ENCODE data around the gene TAB3. TPM values are rescaled to one million over a fixed set of nuclear protein-coding genes. Genes with fewer than 3 reads are reported as not detected.

The TAB3 gene
- total and polyA plus RNA-seq, 9 of the 15 experiments (the other 6 are each of a cell fraction or from before 2014, with no cell fraction given), result 2.4 to 31.1 (median 15.5) TPM

- TF ChIP-seq ZNF282 (CRISPR knock-in tag; IDR thresholded peaks at IDR 0.05) (no peak), MEF2A (IDR thresholded peaks at IDR 0.05; ENCODE audit: control insufficient read depth, low read depth, low read length) (no peak), HMG20A (CRISPR knock-in tag; conservative IDR thresholded peaks at IDR 0.05) (no peak), TCF7L2 (IDR thresholded peaks at IDR 0.05; ENCODE audit: low read depth, low read length) (no peak), STAT5A (IDR thresholded peaks at IDR 0.05; ENCODE audit: borderline replicate concordance, low read length) (no peak), TOE1 (IDR thresholded peaks at IDR 0.05; ENCODE audit: borderline replicate concordance) (peak; percentile 64; the same call in 1 of the 2 replicates), TOE1 (CRISPR knock-in tag; IDR thresholded peaks at IDR 0.05; ENCODE audit: borderline replicate concordance, low read depth) (no peak), PATZ1 (CRISPR knock-in tag; IDR thresholded peaks at IDR 0.05; ENCODE audit: borderline replicate concordance) (no peak), HNRNPK (IDR thresholded peaks at IDR 0.05; ENCODE audit: low read depth, low read length, poor library complexity, severe bottlenecking) (no peak), CREB1 (IDR thresholded peaks at IDR 0.05) (peak; percentile 79), CREB1 (CRISPR knock-in tag; IDR thresholded peaks at IDR 0.05) (peak; percentile 76), HEY1 (CRISPR knock-in tag; IDR thresholded peaks at IDR 0.05; ENCODE audit: borderline replicate concordance) (no peak), NFIX (CRISPR knock-in tag; IDR thresholded peaks at IDR 0.05; ENCODE audit: low read depth) (no peak), KLF6 (CRISPR knock-in tag; IDR thresholded peaks at IDR 0.05; ENCODE audit: borderline replicate concordance) (no peak), DNMT1 (IDR thresholded peaks at IDR 0.05) (no peak), ARID1B (IDR thresholded peaks at IDR 0.05) (no peak), ZNF165 (CRISPR knock-in tag; IDR thresholded peaks at IDR 0.05; ENCODE audit: borderline replicate concordance) (no peak), RBM25 (IDR thresholded peaks at IDR 0.05; ENCODE audit: low read depth, low read length, severe bottlenecking) (peak; percentile 79), ARNT (IDR thresholded peaks at IDR 0.05) (no peak), ZSCAN32 (CRISPR knock-in tag; IDR thresholded peaks at IDR 0.05) (no peak), ZNF75A (CRISPR knock-in tag; IDR thresholded peaks at IDR 0.05) (no peak), ERF (CRISPR knock-in tag; IDR thresholded peaks at IDR 0.05) (no peak), ZBTB11 (CRISPR knock-in tag; IDR thresholded peaks at IDR 0.05) (peak in 1 of 3 experiments; percentile 77; a peak in 2 of 6 replicates)
These were observed at the start of gene TAB3 (continued) for GRCh38 chrX:30889147-30890140.
